Tibial nerve (tissue), 3 donors: ENCODE results near the gene CEP295NL.

Experiments
- CTCF ChIP-seq, 5 experiments: fragments of 200-600 bp in 3 of 5; fragments of 450-650 bp in 2 of 5; sonication (generic) in 3 of 5; IDR thresholded peaks; one replicate each; pipeline ENCODE4 v1.5.1; 2016 to 2019; ENCODE audit warnings: antibody characterized with exemption in 5 of 5, mild to moderate bottlenecking in 3 of 5, moderate library complexity in 2 of 5
- POLR2A ChIP-seq, 2 donors: fragments of 450-650 bp; IDR thresholded peaks; one replicate each; pipeline ENCODE4 v1.6.1; 2017; ENCODE audit warnings: antibody characterized with exemption in 2 of 2, mild to moderate bottlenecking in 2 of 2, moderate library complexity in 2 of 2

GRCh38 chr17:78854508-78854907 lies 48.5 kb downstream of the CEP295NL start:
- TF ChIP-seq CTCF (IDR thresholded peaks at IDR 0.05) (no peak), POLR2A (IDR thresholded peaks at IDR 0.05) (no peak)
